HG02588 (cell line): Measurements from ENCODE around the gene LINC00237.

Experiments
- ATAC-seq: cut with Tn5 transposase; IDR thresholded peaks from one replicate; pipeline ENCODE4 v1.9.1; 2021; ENCODE audit warnings: mild to moderate bottlenecking, moderate library complexity; ENCODE audit not compliant: unreplicated experiment

LINC00237 gene

DNA sequence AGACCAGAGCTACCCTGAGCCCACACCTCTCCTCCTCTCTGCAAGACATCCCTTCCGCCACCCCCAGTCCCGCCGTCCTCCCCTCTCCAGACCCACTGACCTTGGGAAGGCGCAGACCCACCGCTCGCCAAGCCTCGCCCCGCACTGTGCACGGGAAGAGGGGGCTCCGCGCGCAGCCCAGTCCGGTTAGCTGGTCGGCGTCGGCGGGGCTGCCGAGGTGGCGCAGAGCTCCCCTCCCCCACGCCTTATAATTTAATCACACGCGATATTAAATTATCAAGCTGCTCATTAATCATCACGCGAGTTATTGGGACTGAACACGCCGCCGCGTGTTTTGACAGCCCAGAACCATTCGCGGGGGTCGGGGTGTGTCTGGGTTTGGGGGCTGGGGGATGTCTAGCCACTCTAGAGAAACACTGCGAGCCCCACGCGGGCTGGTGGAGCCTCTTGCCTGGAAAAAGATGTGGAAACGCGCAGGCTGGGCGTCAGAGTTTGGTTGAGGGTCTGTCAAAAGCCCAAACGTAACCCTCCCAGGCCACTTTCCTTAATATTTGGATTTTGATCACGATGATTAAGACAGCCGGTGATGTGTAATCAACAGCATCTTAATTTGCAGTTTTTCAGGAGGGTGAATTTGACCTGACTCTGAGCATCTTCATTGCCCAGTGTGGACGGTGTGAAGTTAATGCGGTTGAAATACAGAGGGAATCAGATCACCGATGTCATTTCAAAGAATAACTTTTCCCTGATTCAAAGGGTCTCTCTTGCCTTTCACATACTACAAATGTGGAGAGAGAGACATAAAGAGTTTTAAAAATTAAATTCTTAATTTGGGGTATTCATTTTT is at the start of gene LINC00237:
Gene LINC00237 (minus strand): TSS at position 188 of the 847 bp plus-strand sequence.
- ATAC-seq: no peak

DNA sequence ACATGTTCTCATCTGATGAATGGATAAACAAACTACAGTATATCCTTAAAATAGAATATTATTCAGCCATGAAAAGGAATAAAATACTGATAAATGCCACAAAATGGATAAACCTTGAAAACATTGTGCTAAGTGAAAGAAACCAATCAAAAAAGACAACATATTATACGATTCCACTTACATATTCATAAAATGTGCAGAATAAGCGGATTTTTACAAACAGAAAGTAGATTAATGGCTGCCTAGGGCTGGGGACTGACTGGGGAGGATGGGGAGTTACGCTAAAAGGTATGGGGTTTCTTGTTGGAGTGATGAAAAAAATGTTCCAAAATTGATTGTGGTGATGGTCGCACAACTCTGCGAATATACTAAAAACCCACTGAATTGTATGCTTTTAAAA is 49.1 kb upstream of the LINC00237 start:
- no peak for ATAC-seq

DNA sequence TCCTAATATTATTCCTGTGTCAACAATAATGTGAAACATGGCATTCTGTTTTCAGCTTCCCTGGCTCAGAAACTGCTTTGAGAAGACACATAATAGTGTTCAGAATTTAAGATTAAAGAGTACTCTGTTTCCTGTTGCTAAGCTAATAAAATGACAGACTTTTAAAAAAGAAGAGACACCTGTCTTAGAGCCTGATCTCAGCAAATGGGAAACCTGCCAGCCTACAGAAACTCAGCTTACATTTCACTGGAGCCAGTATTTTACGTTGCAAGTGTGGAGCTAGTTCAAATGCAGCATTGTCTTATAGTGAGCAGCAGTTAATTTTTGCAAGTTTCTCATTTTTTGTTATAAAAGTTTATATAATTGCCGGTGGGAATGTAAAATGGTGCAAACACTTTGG is 48.5 kb upstream of the LINC00237 start:
- ATAC-seq: no peak

DNA sequence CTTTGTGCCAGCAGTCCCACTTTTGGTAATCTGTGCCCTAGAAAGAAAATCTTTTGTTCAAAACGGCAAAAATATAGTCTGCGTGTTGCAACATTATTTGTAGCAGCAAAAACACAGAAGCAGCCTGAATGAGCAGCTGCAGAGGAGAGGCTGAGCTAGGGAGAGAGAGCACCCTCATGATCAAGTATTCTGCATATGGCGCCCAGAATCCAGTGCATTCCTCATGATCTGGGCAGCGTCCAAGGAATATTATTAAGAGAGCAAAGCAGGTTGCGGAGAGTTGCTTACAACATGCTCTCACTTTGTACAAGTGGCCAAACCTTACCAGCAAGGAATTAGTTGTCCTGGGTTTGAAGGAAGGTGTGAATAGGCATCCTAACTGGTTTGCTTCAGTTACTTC is 45.6 kb upstream of the LINC00237 start:
- no peak for ATAC-seq

DNA sequence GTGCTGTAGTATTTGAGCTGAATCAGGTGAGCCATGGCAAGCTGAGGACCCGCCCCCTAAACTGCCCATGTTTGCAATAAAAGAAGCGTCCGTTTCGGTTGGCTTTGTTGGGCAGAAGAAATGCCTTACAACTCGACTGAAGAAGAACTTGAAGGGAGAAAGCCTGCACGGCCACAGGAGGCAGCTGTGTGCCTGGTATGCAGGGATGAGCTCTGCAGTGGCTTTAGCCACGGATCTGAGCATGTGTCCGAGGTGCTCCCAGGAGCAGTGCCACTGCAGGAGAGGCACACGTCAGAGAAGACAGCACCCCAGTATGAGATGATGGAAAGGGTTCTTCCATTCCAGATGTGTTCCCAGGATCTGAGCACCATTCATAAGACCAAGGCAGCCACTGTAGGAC is 43.2 kb upstream of the LINC00237 start:
- no peak for ATAC-seq

DNA sequence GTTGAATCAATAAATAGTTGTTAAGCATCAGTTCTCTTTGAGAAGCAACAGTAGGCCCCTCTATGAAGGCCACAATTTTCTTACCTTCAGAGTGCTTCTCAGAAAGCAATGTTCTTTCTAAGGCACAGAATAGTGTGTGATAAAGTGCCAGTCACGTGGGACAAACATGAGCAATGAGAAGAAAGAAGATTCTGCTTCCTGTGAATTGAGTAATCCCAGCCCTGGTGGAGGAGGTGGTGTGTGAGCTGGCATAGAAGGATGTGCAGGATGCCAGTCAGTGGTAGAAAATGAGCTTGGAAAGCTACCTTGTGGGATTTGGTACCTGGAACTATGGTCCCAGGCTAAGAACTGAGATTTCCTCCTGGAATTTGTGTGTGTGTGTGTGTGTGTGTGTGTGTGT is 41.4 kb upstream of the LINC00237 start:
- ATAC-seq: no peak

DNA sequence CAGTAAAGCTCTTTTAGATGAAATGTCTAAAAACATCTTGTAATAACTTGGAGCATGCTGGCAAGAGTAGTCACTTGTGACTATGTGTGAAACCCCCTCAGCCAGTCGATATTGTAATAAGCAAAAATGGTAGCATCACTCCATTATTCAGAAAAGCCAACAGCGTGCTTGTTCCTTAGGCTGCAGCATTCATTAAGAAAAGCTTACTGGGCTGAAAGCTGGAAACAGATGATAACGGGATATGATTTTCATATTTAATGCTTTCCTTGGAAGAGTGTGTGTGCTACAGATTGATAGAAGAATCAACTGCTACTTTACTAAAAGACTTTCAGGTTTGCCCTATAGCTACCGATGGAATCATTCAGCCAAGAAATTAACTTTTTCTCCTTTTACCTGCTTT is 40.1 kb upstream of the LINC00237 start:
- no peak for ATAC-seq

DNA sequence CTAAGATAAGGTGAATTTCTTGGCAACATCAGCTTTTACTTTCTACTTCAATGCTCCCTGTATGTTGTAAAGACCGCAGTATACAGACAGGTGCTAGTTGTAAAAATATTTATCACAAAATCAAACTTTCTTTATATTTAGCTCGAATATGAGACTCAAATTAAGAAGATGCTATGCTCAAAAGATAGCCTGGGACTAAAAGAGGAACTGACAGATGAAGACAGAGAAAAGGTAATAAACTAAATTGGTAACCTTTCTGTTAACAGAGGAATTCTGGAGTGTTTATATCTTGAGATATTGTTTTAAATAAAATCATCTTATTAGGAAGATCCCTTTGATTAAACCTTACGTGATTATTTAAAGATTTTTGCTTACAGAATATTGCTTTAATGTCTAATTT is 39.3 kb upstream of the LINC00237 start:
- ATAC-seq: no peak

DNA sequence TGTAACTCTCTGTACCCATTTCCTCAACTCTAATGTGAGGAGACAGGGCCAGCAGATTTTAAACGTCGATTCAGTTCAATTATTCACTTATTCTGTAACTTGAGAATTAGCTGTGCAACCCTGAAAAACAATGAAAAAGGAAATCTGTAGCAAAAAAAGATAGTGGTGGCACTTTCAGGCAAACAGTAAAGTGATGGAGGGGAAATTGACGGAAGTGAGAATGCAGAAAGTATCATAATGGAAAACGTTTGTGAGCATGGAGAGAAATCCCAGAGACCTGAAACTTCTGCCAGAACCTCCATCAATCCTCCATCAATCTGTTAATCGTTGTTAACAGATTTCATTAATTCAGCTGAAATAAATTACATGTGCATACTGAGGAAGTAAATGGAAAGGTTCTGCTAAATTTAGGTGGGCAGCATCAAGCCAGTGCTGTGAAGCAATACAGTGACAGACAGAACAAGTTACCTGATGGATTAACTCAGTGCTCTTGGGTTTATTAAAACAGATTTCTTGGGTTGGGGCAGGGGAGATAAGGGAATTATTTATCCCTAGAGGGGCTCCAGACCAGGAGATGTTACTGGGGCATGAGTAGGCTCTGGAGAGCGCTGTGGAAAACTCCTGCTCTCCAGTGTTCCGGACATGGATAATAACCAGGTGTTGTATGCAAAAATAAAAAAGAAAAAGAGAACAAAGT is 37.2 kb upstream of the LINC00237 start:
- ATAC-seq: no peak

DNA sequence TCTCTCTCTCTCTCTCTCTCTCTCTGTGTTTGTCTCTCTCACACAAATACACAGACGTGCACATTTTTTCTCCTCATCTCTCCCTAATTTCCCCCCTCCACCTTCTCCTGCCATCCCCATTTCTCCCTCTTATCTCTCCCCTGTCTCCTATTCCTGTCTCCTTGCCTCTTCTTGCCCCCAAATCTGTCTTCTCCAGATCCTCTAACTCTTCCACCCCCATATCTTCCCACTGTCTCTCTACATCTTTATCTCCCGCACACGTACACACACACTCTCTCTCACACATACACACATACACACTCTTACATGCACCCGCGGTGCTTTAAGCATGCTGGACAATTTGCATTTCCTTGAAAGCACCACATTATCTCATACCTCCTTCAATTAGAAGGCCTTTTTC is 35.7 kb upstream of the LINC00237 start:
- no peak for ATAC-seq

DNA sequence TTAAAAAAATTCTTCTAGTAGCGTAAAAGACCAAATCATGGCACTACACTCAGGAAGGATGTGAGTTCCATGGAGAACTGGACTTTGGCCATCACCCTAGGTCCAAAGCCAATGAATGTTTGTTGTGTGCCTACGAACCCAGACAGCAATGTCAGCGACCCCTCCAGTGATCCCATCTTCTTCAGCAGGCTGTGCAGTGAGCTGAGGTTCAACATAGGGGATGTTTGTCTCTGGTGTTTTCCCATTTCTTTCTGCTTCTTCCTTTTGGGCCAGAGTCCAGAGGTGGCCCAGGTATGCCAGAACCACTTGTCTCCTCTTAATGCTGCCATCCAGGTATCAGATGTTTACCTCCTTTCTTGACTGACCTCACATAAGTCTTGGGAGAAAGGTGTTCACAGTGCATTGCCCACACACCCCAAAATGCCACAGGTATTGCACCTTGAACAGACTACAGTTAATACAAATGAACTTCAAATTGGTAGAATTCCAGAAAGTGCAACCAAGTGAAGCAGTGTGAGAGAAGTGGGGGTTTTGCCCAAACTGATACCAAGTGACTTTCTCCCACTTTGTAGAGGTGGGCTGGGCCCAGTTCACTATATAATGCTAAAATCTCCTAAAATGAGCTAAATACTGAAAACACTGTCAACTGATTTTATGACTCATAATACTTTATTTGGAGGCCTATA is 33.9 kb upstream of the LINC00237 start:
- no peak for ATAC-seq

DNA sequence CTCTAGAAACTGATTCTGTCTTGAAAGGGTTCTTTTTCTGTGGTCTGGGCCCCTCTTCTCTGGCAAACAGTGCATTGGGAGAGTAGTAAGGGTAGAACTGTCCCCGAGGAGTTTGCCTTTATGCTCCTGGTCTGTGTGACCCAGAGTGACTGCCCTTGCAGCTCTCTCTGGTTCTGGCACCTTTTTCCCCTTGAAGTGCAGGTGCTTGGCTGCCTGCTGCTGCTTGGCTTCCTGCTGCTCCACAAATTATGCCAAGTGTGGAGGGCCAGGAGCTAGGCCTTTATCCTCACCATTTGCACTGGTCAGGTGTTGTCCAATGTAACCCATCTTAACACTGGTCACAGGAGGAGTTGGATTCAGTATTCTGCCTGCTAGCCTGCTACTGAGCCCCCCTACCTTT is 30.9 kb upstream of the LINC00237 start:
- ATAC-seq: no peak

DNA sequence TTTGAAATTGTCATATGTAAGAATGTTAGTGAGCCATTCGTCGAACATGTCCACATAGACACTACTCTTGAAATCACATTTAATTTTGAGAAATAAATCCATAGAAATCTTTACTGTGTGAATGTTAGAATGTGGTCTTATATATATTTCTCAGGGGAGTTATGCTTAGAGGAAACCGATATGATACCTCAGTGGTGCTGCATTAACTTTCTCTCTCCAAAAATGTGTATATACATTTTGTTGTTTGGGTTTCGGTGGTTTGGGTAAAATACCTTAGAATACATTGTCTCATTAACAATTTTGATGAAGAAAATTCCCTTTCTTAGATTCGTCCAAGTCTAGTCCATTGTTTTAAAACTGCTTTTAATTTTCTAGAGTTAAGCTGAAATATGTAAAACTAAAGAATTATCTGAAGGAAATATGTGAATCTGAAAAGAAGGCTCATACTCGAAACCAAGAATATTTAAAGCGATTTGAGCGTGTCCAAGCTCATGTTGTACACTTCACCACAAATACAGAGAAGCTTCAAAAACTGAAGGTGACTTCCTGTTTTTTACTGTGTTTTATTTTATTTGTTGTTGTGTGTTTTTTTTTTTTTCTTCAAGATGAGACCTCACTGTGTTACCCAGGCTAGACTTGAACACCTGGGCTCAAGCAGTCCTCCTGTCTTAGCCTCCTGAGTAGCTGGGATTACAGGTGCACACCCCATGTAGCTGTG is 30.0 kb upstream of the LINC00237 start:
- ATAC-seq: no peak

DNA sequence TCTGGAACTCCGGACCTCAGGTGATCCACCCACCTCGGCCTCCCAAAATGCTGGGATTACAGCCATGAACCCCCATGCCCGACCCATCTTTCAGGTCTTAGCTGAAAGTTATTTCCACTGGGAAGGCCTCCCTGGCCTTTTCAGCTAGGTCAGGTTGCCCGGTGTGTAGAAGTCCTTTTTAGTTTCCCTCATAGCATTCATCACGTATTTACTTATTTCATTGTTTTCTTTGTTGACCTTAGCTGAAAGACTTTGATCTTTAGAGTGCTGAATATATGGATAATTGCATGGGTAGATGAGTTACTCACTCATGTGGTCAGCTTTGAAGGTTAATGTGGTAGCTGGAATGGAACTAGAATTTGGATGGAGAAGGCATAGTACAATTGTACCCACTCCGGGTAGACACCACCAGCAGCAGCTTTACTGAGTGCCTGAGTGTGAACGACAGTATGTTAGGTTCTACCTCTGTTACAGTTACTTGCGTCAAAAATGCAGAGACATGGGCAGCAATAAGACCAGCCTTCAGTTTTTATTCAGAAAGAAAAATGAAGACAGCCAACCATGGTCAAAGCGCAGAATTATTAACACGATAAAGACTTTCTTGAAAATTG is 28.8 kb upstream of the LINC00237 start:
- ATAC-seq: no peak

DNA sequence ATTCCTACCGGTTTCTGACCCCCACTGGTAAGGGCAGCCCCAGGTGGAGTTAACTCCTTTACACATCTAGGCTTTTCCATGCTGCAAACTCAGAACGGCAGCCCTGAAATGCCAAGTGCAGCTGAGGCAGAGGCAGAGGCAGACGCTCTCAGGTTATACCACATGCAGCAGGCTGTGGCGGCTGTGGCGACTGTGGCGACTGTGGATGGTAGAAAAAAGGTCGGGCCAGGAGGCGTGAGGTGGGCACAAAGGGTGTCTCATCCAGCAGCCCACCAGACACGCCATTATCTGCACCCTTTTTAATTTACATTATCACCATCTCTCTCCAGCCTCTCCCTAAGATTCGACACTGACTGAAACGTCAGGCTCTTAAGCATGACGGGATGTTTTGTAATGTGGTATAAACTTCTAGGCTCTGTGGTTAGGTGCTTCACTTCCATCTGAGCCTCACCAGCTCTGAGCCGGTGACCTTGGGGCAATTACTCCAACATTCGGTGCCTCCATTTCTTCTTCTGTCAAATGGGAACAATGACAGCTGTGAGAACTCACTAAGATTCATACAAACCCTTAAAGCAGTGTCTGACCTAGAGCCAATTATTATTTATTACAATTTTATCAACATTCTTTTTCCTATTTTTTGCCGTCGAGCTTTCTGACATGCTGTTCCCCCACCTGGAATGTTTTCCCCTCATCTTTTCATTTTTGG is 27.9 kb upstream of the LINC00237 start:
- ATAC-seq: no peak

DNA sequence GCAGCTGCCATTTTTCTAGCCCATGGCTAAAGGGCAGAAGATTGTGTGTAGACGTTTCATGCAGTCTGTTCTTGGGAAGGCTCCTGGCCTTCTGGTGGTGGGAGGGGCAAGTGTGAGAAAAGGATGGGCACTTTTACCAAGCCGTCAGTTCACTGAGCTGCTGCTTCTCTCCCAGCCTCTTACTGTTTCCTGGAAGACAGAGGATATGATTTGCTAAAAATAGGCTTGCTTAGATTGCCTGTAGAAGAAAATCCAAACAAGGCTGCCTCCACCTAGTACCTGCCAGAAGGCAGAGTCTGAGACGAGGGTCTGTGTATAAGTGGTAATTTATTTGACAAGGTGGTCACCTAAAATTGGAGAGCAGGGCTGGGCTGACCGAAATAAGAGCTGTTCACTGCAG is 27.2 kb upstream of the LINC00237 start:
- no peak for ATAC-seq

DNA sequence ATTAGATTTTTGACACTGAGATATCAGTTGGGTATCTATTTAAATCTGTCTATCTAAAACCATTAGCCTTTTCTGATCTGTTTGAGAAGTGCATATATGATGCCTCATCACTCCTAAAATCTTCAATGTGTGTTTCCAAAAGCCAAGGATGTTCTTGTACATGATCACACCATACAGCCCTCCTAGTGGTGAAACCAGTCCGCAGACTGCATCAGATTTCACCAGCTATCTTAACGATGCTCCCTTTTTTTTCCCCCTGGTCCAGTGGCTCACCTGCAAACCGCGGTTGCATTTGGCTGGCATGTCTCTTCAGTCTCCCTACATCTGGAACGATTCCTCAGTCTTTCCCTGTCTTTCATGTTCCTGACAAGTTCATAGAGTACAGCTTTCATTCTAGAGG is 23.7 kb upstream of the LINC00237 start:
- ATAC-seq: no peak

DNA sequence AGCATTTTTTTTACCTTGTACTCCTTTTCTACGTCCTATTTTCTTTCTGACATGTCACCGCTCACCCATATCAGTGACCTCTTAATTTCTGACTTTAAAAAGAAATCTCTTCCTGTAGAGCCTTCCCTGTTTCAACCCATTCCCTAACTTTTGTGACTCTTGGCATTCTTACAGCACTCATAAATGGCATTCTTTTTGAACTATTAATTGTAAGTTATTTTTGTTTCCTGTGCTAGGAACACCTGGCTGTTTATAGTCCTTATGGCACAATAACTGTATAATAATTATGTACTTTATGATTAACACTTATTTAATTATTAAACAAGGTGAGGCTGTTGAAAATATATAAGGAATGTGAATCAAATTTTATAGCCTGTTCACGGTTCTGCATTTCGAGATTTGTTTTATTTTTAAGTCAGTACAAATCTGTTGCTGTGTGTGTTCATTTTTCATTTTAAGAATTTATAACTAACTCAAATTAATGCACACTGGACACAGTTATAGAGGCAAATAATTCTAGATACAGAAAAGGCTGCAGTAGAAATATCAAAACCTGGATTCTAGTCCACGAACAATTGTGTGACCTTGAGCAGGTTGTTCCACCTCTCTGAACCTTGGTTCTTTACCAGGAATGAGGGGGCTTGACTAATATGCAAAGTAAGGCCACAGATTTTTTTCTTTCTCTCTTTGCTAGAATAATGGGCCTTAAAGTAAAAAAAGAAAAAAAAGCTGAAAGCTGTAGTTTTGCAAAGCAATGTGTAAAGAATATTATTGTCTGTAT is 21.2 kb upstream of the LINC00237 start:
- no peak for ATAC-seq

DNA sequence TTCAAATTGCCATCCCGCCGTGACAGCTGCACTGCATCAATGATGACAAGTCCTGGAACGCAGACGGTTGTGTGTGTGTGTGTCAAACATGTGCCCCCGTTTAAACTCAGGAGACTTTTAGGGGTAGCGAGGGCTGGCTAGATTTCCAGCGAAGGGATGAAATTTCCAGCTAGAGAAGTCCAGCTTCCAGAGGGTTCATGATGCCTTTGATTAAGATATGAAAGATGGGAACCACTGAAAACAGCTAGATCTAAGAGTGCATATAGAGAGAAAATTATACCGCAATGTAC is 20.4 kb upstream of the LINC00237 start:
- ATAC-seq: no peak
